GM19395 (cell line): ENCODE results near the gene AMZ1.
A peak's percentile ranks its signal among the peaks of the same experiment; 100 is the strongest.
"Not testable (repeated sequence)": the region's sequence is repeated elsewhere in the genome, so short reads cannot be mapped to it uniquely, and the experiment has no call there.

Experiments used
- ATAC-seq: cut with Tn5 transposase; IDR thresholded peaks from one replicate; pipeline ENCODE4 v1.9.1; 2021; ENCODE audit warnings: mild to moderate bottlenecking, moderate library complexity; ENCODE audit not compliant: unreplicated experiment

Gene AMZ1

DNA sequence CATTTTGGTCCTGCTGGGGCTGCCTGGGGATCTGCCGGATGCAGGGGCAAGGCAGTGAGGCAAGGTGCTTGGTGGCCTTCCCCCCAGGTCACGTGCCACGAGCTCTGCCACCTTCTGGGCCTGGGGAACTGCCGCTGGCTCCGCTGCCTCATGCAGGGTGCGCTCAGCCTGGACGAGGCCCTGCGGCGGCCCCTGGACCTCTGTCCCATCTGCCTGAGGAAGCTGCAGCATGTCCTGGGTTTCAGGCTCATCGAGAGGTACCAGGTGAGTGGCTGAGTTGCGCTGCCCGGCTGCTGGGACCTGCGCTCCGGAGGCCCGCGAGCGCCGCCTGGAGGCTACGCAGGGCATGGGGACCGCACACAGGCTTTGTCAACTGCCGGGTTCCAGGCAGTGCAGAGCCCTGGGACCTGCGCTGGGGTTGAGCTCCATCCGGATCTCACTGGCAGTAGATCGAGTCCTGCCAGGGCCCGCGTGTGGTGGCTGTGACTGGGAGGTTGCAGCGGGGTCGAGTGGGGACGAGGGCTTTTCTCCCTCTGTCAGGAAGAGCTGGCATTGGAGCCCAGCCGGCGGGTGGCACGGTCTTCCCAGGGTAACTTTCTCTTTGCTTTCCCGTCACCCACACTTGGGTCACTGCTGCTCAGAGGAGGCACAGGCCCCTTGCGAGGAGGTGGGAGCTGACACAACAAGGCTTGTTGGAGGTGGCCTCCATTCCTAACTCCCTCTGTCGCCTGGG is 21.7 kb downstream of the AMZ1 start:
- peak; percentile 84 for ATAC-seq

DNA sequence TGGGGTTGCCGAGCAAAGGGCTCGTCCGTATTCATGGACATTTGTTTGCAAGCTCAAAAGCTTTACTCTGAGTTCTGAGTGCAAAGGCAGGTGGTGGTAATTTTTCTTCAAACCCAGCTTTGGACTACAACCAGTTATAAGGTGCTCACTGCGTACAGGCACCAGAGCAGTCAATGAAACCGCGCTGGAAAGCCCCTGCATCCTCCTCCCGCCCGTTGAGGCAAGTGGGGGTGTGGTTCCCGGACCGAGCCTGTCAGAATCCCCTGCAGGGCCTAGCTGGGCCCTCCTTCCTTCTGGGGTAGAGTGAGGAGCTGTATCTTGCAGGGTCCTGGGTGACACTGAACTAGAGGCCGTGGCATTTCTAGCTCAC is 22.3 kb downstream of the AMZ1 start:
- ATAC-seq = peak; percentile 55

DNA sequence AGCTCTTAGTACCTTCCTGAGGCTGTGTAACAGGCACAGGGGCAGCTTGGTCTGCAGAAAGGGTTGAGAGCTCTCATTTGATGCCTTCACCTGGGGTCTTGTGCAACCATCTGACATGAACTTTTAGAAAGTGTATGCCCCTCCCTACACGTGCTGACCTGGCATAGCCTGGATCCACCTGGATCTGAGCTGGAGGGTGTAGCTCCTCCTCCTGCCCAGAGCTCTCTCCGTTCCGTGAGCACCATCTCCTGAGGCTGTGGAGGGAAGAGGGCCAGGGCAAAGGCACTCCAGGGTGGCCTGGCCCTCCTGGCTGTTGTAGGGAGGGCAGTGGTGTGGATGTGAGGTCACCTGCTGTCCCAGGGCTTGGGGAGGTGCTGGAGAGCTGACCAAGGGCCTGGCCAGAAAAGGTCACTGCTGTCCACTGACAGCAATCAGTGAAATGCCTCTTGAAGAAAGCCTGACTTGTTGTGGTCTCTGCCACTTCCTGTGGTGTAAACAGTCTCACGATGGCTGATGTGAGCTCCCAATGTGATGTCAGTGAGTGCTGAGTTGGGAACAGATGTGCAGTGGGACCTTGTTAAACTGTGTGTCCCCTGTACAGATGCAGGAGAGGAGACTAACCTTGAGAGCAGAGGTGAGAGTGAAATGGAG is 23.0 kb downstream of the AMZ1 start:
- peak; percentile 1 for ATAC-seq

DNA sequence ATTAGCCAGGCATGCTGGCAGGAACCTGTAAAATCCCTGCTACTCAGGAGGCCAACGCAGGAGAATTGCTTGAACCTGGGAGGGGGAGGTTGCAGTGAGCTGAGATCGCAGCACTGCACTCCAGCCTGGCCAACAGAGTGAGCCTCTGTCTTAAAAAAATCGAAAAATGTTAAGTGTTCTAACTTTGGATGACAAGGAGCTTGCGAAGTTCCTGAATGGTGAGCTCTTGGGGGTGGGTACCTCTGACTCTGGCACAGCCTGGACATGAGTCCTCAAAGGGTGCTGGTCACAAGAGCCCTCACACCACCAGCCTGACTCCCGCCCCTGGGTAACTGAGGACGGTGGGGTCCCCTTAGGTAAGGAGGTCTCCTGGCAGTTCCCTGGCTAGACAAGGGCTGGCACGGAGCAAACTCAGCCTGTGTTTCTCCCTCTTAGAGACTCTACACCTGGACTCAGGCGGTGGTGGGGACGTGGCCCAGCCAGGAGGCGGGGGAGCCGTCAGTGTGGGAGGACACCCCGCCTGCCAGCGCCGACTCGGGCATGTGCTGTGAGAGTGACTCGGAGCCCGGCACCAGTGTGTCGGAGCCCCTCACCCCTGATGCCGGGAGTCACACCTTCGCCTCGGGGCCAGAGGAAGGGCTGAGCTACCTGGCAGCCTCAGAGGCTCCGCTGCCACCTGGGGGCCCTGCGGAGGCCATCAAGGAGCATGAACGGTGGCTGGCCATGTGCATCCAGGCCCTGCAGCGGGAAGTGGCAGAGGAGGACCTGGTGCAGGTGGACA is 24.1 kb downstream of the AMZ1 start:
- no peak for ATAC-seq

DNA sequence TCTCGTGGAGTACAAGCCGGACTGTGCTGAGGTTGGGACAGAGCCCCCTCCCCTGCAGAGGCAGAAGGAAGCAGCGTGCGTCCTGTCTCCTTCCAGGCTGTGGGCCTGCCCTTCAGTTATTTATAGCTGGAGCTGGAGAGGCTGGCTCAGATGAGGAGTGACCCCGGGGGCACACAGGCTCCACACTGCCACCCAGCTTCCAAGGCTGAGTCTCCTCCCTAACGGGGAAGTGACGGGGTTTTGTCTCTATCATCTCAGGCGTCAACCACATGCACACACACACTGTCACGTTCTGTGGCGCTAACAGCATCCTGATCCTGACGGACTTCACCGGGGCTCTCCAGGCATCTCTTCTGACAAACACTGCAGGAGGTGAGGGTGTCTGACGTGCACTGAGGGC is 25.4 kb downstream of the AMZ1 start:
- no peak for ATAC-seq

DNA sequence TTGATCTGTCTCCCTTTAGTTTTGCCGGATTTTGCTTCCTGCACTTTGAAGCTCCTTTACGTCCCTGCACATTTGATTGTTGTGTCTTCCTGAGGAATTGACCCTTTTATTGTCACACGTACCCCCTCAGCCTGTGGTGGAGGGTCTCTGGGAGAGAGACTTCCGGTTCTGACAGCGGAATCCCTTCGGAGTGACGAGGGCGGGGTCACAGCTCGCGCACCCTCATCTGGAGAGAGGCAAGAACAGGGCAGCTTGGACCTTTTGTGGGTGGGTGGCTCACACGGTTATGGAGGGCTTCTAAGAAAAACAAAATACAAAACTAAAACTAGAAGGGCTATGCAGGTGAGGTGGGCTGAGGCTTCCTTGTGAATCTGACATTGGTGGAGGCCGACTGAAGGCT is 26.0 kb downstream of the AMZ1 start:
- no peak for ATAC-seq

DNA sequence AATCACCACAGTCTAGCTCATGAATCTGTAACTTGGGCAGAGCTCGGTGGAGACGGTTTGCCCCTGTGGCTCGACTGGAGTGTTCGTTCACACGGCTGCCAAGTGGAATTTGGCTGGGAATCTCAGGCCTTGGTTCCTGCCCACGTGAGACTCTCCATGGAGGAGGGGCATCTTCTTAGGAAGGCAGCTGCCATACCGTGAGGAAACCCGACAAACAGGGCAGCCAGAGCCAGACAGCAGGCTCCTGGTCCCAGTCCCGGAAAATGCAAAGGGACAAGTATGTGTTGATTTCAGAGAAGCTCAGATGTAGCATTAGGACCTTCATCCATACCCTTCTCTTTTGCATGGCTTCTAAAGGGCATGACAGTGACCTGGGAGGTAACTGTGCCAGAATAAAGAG is 26.6 kb downstream of the AMZ1 start:
- ATAC-seq = no peak

DNA sequence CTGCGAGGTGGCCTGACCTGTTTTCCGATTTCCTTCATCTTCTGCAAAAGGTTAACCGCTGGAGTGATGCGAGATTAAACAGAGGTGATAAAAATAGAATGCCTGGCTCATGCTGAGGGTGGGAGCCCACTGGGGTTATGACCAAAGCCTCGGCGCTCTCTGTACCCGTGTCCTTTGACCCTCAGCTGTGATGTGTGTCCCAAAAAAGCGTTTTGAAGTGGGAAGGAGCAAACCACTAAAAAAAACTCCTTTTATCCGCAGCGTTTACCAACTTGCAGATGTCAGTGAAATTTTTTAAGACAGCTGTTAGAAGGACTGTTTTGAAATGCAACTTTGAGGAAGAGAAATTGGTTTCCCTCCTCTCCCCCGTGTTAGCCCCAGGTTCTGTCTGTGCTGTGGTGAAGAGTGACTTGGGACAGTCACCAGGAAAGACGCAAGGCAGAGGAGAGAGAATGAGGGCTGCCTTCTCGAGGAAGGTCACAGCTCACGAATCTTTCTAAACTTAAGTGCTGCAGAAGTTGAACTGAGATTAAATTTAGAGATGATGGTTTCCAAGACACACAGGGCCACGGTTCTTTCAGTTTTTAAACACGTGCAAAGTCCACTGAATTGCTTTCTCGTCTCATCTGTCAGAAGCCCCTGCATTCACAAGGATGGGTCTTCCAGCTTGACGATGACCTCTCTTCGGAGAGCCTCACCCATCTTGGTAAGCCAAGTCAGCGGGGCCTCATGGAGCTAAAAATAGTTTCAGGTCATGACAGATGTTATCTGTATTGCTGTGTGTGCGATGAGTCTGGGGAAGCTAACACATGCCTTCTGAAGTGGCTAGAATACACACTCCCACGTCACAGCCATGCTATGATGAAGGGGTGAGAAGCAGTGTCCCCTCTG is 27.6 kb downstream of the AMZ1 start:
- no peak for ATAC-seq

DNA sequence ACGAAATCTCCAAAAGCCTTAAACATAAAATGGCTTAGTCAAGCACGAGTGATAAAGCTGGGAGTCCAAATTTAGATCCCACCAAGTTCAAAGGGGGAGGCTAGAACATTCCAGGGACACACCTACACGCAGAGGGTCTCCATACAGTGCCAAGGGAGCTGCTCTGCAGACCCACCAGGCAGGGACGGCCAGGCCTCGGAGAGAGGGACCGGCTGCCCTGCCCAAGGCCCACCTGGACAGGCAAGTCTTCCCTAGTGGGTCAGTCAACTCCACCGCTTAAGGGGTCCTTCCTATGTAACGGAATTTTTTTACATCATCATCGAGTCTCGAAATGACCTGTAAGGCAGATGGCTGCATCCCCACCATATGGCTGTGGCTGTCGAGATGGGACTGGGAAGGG is 28.5 kb downstream of the AMZ1 start:
- ATAC-seq = no peak

DNA sequence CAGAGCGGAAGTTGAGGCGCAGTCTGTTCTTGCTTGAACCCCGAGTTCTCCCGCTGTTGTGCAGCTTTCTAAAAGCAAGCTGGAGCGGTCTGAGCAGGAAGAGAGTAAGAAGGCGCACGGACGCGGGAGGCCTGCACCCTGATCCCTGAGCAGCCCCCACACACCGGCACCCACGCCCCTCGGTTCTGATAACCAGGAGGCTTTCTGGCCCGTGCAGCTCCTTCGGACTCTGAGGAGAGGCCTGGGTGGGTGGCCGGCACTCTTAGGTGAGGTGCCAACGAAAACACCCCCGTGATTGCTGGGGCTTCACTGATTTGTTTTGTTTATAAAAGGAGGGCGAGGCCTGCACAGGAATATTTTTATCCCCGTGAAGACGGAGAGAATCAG is 28.9 kb downstream of the AMZ1 start:
- ATAC-seq = no peak

DNA sequence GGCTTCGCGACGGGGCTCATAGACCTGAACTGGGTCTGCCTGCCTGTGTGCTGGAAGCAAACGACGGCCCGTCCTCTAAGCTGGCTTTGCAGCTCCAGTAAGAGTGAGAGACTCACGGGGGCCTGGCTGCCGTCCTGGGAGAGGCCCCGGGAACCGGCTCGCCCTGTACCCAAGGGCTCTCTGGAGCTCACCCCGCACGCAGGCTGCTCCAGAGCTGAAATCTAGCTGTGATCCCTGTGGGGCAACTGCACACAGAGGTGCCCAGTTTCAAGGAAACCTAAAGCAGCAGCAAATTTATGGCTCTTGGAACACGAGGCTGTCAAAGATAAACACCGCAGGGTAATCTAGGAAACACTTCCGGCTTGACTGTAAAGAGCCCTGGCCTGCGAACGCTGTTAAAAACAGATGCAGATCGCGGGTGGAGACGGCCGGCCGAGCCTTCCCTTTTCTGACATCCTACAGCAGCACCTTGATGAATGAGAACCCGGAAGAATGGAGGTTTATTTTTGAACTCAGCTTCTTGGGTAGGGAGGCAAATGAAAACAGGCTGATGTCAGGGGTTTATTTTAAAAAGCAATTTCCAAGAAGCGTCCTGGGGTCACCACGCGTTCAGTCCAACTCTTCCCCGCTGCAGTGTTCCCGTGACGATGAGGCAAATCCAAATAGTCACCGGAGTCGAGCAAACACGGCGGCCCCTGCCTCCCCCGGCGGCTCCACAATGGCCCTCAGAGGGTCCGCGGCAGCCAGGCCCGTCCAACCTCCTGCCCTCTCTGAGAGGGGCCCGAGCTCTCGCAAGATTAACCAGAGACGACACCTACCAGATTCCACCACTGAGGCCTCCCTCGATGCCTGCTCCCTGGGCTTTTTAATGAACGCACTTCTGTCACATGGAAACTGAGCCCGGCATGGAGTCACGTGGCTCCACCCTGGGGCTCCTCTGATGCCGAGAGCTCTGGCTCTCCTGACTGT is 29.6 kb downstream of the AMZ1 start:
- ATAC-seq = no peak

DNA sequence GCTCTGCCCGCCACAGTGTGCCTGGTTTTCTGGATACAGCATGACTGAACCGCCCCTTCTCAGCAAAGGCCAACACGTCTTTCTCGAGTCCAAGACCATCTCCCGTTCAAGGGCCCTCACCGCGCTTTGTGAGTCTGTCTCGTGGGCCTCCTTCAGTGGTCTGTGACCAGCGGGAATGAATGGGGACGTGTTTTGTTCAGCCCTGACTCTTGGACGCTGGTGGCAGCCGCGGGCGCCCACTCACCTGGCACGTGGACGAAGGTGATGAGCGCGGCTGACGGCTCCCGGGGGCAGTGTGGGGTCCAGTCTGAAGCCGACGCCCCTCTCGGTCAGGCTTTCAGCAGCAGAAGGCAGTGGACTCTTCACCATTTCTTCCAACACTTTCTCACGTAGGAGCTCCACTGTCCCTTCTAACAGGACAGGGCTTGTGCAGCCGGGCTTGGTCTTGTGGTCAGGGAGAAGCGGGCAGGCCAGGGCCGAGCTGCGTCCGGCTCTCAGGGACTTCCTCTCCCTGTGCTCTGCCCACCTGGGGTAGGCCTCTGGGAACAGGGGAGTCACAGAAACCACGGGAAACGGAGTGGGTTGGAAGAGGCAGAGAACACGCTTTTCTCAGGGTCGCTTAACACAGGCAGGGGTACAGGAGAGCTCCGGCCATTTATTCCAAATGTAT is 30.4 kb downstream of the AMZ1 start:
- ATAC-seq = no peak

DNA sequence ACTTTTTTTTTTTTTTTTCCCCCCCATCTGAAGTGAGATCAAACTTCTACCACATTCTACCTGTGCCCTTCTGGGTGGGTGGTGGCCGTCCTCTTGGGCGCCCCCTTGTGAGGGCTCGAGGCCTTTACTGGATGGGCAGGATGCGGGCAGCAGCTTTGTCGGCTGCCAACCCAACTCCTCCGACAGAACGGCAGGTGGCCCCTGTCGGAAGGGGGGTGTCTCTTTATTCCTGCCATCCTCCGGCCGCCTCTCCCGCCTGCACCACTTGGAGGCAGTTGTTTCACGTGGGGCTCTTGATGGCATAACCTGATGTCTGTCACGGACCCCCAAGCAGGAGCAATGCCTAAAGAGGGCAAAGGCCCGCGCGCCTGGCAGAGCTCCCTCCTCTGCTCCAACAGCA is 31.0 kb downstream of the AMZ1 start:
- ATAC-seq = no peak

DNA sequence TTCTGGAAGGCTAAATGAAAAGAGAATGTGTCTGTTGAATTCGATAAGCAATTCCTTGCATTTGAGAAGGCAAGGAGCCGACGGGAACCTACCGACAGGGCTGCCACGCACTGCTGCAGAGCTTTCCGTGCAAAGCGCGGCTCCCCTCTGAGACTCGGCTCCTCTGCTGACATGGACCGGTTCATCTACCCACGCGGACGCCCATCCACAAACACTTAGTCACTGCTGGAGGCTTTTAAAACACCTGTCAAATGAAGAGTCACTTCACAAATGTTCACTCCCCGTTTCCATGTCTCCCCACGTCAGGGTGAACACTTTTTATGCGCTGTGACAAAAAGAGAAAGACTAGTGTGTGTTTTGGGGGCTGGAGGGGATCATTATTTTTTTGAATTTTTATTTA is 32.0 kb downstream of the AMZ1 start:
- ATAC-seq = no peak

DNA sequence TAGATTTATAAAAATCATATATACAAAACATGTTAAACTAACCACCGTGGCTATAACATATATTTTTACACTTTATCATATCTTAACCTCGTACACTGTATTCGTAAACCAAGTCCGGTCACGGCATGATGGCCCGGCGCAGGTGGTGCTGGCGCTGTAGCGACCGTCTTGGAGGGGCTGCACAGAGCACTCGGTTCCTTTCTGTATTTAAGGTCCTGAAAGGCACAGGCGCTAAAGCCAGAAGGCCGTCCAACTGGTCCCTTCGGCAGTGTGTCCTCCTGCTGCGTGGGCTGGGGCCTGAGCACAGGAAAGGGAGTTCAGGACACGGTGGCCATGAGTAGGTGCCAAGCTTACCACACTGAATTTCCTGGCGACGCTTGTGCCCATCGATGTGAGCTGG is 33.8 kb downstream of the AMZ1 start:
- ATAC-seq = no peak

DNA sequence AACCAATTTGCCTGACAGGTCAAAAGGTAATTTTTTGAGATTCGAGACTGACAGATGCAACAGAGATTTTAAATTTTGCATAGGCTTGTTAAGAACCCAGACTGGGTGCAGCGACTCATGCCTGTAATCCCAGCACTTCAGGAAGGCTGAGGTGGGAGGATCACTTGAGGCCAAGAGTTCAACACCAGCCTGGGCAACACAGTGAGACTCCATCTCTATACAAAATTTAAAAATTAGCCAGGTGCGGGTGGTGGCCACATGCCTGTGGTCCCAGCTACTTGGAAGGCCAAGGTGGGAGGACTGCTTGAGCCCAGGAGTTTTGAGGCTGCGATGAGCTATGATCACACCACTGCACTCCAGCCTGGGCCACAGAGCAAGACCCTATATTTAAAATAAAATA is 34.6 kb downstream of the AMZ1 start:
- ATAC-seq = no peak

DNA sequence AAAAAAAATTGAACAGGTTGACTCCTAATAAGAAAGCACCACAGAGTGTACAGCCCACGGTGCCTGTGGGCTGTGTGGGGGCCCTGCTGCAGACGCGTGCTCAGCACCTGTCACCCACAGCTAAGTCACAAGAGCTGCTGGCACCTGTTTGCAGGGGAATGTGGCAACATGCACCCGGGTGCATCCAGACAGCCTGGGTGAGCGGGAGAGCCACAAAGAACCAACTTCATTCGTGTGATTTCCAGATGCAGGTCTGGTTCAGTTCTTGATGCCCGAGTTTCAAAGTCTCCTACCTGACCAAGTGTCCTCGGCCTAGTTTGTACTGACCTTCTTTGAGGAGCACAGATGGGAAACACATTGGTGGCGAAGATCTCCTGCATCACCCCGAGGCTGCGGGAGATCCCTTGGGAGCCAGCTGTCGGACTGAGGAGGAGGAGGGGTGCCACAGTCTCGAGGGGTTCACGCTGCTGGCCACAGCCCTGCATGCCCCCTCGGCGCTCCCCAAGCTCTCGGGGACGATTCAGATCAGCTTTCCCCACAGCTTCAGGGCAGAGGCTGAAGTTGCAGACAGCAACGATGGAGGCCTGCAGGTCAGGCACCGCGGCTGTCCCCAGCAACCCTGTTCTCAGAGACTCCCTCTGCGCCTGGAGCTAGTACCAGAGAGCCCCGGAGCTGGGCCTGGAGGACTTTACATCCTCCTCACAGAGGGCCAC is 35.3 kb downstream of the AMZ1 start:
- no peak for ATAC-seq

DNA sequence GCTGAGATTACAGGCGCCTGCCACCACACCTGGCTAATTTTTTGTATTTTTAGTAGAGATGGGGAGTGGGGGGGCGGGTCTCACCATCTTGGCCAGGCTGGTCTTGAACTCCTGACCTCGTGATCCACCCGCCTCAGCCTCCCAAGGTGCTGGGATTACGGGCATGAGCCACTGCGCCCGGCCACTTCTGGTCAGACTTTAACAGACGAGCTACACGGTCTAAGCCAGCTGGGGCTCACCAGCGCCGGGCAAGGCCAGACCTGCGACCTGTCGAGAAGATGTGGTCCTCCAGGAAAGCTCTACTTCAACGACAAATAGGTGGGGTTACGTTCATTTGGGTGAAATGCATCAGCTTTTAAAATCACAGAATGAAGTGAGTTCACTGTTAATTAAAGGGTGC is 36.0 kb downstream of the AMZ1 start:
- ATAC-seq = not testable (repeated sequence)
